ENCODE results near the gene DDRGK1.

DDRGK1 gene

GRCh38 chr20:3235666-3236324, 31.3 kb upstream of the DDRGK1 start:
- no peak for DNase-seq (ENCODE audit: low read depth)

GRCh38 chr20:3233991-3234498, 29.6 kb upstream of the DDRGK1 start:
- DNase-seq (ENCODE audit: low read depth), result no peak

- no peak for DNase-seq (ENCODE audit: low read depth)
Observed at GRCh38 chr20:3233131-3233990, 28.9 kb upstream of the DDRGK1 start.

- DNase-seq (ENCODE audit: low read depth), result no peak
Observed at GRCh38 chr20:3231889-3232588, 27.6 kb upstream of the DDRGK1 start.

- no peak for DNase-seq (ENCODE audit: low read depth)
Observed at GRCh38 chr20:3231116-3231515, 26.6 kb upstream of the DDRGK1 start.

GRCh38 chr20:3229798-3230197, 25.3 kb upstream of the DDRGK1 start:
- no peak for DNase-seq (ENCODE audit: low read depth)

GRCh38 chr20:3229158-3229557, 24.7 kb upstream of the DDRGK1 start:
- DNase-seq (ENCODE audit: low read depth), result no peak

GRCh38 chr20:3228750-3229032, 24.2 kb upstream of the DDRGK1 start:
- no peak for DNase-seq (ENCODE audit: low read depth)

- no peak for DNase-seq (ENCODE audit: low read depth)
Observed at GRCh38 chr20:3227936-3228749, 23.7 kb upstream of the DDRGK1 start.

- no peak for DNase-seq (ENCODE audit: low read depth)
Observed at GRCh38 chr20:3227506-3227905, 23.0 kb upstream of the DDRGK1 start.

GRCh38 chr20:3226864-3227263, 22.4 kb upstream of the DDRGK1 start:
- DNase-seq (ENCODE audit: low read depth), result no peak

GRCh38 chr20:3226093-3226492, 21.6 kb upstream of the DDRGK1 start:
- no peak for DNase-seq (ENCODE audit: low read depth)

GRCh38 chr20:3224681-3225421, 20.4 kb upstream of the DDRGK1 start:
- no peak for DNase-seq (ENCODE audit: low read depth)

- no peak for DNase-seq (ENCODE audit: low read depth)
Observed at GRCh38 chr20:3223994-3224680, 19.7 kb upstream of the DDRGK1 start.

GRCh38 chr20:3223651-3223993, 19.1 kb upstream of the DDRGK1 start:
- no peak for DNase-seq (ENCODE audit: low read depth)

- DNase-seq (ENCODE audit: low read depth), result no peak
Observed at GRCh38 chr20:3222635-3223600, 18.4 kb upstream of the DDRGK1 start.

GRCh38 chr20:3221398-3222226, 17.1 kb upstream of the DDRGK1 start:
- DNase-seq (ENCODE audit: low read depth), result no peak

- DNase-seq (ENCODE audit: low read depth), result no peak
Observed at GRCh38 chr20:3218307-3218988, 14.0 kb upstream of the DDRGK1 start.

All from fibroblast of gingiva (primary cell).